Mucosa of rectum (tissue), 2 donors: ENCODE measurements around the gene TSC2.
"Not testable (repeated sequence)": the region's sequence is repeated elsewhere in the genome, so short reads cannot be mapped to it uniquely, and the experiment has no call there.

Source experiments
- H3K27ac ChIP-seq, 2 donors: one replicate each; pipeline ENCODE4 v1.7.0; 2013; ENCODE audit warnings: inconsistent platforms in 2 of 2, low read depth in 2 of 2, low read length in 2 of 2
- H3K27me3 ChIP-seq, 2 donors: one replicate each; pipeline ENCODE4 v1.7.0; 2013; ENCODE audit warnings: low read length in 2 of 2; ENCODE audit not compliant: control insufficient read depth in 2 of 2, insufficient read depth in 2 of 2
- H3K36me3 ChIP-seq, 2 donors: one replicate each; pipeline ENCODE4 v1.7.0; 2013; ENCODE audit warnings: low read length in 2 of 2; ENCODE audit not compliant: control insufficient read depth in 2 of 2, insufficient read depth in 2 of 2
- H3K4me1 ChIP-seq, 2 donors: one replicate each; pipeline ENCODE4 v1.7.0; 2013; ENCODE audit warnings: low read length in 2 of 2, mild to moderate bottlenecking in 1 of 2; ENCODE audit not compliant: control insufficient read depth in 2 of 2, insufficient read depth in 2 of 2
- H3K4me3 ChIP-seq, 2 donors: one replicate each; pipeline ENCODE4 v1.7.0; 2013; ENCODE audit warnings: low read length in 2 of 2
- H3K9ac ChIP-seq, 2 donors: one replicate each; pipeline ENCODE4 v1.7.0; 2013; ENCODE audit warnings: low read length in 2 of 2, low read depth in 1 of 2, mild to moderate bottlenecking in 1 of 2
- H3K9me3 ChIP-seq, 2 donors: one replicate each; pipeline ENCODE4 v1.7.0; 2013; ENCODE audit warnings: low read length in 2 of 2; ENCODE audit not compliant: control insufficient read depth in 2 of 2
- donor health status: healthy.
- donor health status: Normal muscosa, but diverticular disease.

TSC2 gene

GRCh38 chr16:2126161-2126743, 78.5 kb downstream of the TSC2 start:
- Histone ChIP-seq H3K9ac (peak overlapping the region in 1 of 2 donors; percentile 17), H3K4me1 (peaks cover 15 to 28% of the 10 kb centered on the region in 2 donors), H3K27ac (peak overlapping the region; percentile 34 to 84)
- H3K27me3 ChIP-seq, H3K36me3 ChIP-seq, H3K9me3 ChIP-seq, H3K4me3 ChIP-seq: not testable (repeated sequence)

- H3K36me3 ChIP-seq, H3K4me3 ChIP-seq, H3K9ac ChIP-seq, H3K9me3 ChIP-seq, H3K27me3 ChIP-seq: not testable (repeated sequence)
- Histone ChIP-seq H3K4me1 (peaks cover 15 to 28% of the 10 kb centered on the region in 2 donors), H3K27ac (peak overlapping the region; percentile 72 to 84)
These were observed 79.3 kb downstream of the TSC2 start for GRCh38 chr16:2126928-2127556.

GRCh38 chr16:2127630-2128280, 80.0 kb downstream of the TSC2 start:
- H3K9me3 ChIP-seq, H3K4me3 ChIP-seq, H3K27me3 ChIP-seq, H3K9ac ChIP-seq, H3K36me3 ChIP-seq: not testable (repeated sequence)
- peaks cover 15 to 28% of the 10 kb centered on the region in 2 donors for H3K4me1 ChIP-seq
- H3K27ac ChIP-seq = peak overlapping the region; percentile 72 to 84

- not testable (repeated sequence) for H3K4me3 ChIP-seq, H3K27me3 ChIP-seq, H3K9ac ChIP-seq, H3K27ac ChIP-seq, H3K9me3 ChIP-seq, H3K36me3 ChIP-seq
- H3K4me1 ChIP-seq = peaks cover 15 to 27% of the 10 kb centered on the region in 2 donors
These were observed 81.5 kb downstream of the TSC2 start for GRCh38 chr16:2129251-2129650.

- H3K27ac ChIP-seq, H3K36me3 ChIP-seq, H3K4me3 ChIP-seq, H3K9ac ChIP-seq, H3K9me3 ChIP-seq, H3K27me3 ChIP-seq: not testable (repeated sequence)
- H3K4me1 ChIP-seq = peaks cover 15 to 25% of the 10 kb centered on the region in 2 donors
These were observed 82.2 kb downstream of the TSC2 start for GRCh38 chr16:2129890-2130447.

- H3K27me3 ChIP-seq, H3K4me3 ChIP-seq, H3K9me3 ChIP-seq, H3K9ac ChIP-seq, H3K36me3 ChIP-seq, H3K4me1 ChIP-seq, H3K27ac ChIP-seq: not testable (repeated sequence)
These were observed 86.0 kb downstream of the TSC2 start for GRCh38 chr16:2133797-2134196.

- not testable (repeated sequence) for H3K9me3 ChIP-seq, H3K36me3 ChIP-seq, H3K27me3 ChIP-seq
- H3K4me1 ChIP-seq = peaks cover 0 to 10% of the 10 kb centered on the region in 2 donors
- H3K27ac ChIP-seq = peak overlapping the region; percentile 42 to 48
- peak overlapping the region in 1 of 2 donors; percentile 33 for H3K9ac ChIP-seq
- H3K4me3 ChIP-seq = peak overlapping the region; percentile 43 to 48
These were observed 87.3 kb downstream of the TSC2 start for GRCh38 chr16:2135071-2135470.

GRCh38 chr16:2135770-2136490, 88.1 kb downstream of the TSC2 start, which contains the start of gene PKD1:
Gene PKD1, minus strand, starts transcription at chr16:2135898. Its CDS starts 209 bp downstream, at chr16:2135689.
- H3K9ac ChIP-seq = peak within 1 kb of the TSS; percentile 32 to 51
- not testable (repeated sequence) for H3K9me3 ChIP-seq, H3K36me3 ChIP-seq, H3K27me3 ChIP-seq
- H3K4me1 ChIP-seq = peaks cover 2 to 15% of the 10 kb centered on the region in 2 donors
- H3K27ac ChIP-seq = peak within 1 kb of the TSS; percentile 61 to 68
- peak within 1 kb of the TSS; percentile 52 to 57 for H3K4me3 ChIP-seq
